GM12801 (cell line): Measurements from ENCODE around the gene CCDC137.

ENCODE experiments used
- TF ChIP-seq, protein P1 (sequence below): IDR thresholded peaks from one replicate; pipeline ENCODE4 v1.5.1; 2011; ENCODE audit warnings: control low read depth; ENCODE audit not compliant: insufficient read length; ENCODE audit errors: extremely low read depth

Gene CCDC137, protein sequence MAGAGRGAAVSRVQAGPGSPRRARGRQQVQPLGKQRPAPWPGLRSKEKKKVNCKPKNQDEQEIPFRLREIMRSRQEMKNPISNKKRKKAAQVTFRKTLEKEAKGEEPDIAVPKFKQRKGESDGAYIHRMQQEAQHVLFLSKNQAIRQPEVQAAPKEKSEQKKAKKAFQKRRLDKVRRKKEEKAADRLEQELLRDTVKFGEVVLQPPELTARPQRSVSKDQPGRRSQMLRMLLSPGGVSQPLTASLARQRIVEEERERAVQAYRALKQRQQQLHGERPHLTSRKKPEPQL

DNA sequence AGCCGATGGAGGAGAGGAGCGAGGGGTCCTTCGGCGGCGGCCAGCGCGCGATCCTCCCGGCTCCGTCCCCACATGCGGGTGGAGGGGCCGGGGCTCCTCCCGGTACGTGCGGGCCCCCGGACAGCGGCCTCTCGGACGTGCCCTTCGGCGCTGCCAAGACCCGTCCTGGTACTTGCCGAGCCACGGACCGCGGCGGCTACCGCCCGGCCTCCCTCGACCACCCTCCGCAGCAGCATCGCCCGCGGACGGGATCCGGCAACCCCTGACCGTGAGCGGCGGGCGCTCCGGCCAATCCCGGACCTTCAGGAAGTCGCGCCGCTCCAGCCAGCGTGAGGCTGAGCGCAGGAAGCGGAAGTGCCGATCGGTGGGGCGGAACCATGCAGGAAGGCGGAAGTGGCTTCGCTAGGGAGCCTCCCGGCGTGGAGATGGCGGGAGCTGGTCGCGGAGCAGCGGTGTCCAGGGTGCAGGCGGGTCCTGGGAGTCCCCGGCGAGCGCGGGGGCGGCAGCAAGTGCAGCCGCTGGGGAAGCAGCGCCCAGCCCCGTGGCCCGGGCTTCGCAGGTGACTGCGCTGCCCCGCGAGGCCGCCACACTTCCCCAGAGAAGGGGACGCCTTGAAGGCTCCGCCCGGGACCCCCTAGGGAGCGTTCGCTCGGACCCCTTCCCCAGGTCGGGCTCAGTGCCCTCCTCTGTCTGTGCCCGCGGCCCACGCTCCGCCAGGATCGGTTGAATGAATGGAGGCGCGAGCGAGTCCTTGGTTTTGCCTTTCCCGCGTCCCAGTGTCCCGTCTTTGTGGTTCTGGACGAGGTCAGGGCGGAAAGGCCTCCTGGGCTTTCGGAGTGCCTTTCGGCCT, at the start of gene CCDC137, which contains the start of gene OXLD1:
CCDC137 (plus strand) TSS at position 396 of the 850 bp plus-strand sequence; CDS start at position 426, 30 bp downstream.
OXLD1 (minus strand) TSS at position 264 of the 850 bp plus-strand sequence; CDS start at position 236, 28 bp downstream.
- TF ChIP-seq, protein P1, sequence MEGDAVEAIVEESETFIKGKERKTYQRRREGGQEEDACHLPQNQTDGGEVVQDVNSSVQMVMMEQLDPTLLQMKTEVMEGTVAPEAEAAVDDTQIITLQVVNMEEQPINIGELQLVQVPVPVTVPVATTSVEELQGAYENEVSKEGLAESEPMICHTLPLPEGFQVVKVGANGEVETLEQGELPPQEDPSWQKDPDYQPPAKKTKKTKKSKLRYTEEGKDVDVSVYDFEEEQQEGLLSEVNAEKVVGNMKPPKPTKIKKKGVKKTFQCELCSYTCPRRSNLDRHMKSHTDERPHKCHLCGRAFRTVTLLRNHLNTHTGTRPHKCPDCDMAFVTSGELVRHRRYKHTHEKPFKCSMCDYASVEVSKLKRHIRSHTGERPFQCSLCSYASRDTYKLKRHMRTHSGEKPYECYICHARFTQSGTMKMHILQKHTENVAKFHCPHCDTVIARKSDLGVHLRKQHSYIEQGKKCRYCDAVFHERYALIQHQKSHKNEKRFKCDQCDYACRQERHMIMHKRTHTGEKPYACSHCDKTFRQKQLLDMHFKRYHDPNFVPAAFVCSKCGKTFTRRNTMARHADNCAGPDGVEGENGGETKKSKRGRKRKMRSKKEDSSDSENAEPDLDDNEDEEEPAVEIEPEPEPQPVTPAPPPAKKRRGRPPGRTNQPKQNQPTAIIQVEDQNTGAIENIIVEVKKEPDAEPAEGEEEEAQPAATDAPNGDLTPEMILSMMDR, result no peak

DNA sequence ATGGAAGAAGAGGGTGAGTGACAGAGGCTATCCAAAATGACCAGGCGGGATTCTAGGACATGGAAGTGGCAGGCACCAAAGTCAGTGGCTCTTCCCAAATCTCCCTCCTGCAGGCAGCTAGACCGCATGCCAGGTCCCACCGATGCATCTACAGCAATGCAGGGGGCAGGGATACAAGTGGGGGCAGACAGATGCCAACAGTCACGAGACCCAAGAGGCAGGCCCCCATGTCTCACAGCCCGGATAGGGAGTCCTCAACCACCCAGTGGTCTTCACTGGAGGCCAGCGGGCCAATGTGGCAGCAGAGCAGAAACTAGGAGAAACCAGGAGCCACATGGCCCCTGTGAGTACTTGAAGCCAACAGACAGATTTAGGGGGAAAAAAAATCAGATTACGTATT, 49.7 kb upstream of the CCDC137 start:
- TF ChIP-seq, protein P1, result no peak

DNA sequence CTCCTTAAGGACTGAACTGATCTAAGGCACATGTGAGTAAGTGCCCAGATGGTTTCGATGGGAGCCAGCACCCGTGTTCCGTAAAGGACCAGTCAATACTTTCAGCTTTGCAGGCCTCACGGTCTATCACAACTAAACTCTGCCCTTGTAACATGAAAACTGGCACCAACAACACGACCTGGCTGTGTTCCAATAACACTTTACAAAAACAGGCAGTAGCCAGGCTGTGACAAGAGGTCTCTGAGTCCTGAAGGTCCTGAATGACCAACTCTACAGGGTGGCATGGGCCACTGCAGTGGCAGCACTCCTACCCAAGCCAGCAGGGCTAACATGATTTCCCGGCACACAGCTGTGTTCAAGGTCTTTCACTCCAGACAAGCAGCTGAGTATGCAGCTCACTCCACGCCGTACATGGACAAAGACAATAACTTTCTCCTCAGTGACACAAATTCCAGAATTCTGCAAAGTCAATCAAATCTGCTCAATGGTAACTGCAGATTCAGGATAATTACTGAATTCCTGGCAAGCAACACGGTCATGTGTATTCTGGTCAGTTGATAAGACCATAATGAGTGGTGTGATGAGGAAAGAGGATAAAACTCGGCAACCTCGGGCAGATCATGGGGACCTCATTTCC, 44.9 kb upstream of the CCDC137 start:
- TF ChIP-seq, protein P1, result no peak

DNA sequence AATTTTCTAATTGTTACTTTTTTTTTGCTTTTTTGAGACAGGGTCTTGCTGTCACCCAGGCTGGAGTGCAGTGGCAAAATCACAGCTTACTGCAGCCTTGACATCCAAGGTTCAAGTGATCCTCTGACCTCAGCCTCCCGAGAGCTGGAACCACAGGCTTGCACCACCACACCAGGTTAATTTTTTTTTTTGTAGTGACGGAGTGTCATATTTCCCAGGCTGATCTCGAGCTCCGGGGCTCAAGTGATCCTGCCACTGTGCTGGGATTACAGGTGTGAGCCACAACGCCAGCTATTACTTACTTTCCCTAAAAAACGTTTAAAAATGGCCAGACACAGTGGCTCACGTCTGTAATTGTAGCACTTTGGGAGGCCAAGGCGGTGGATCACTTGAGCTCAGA, 36.3 kb upstream of the CCDC137 start:
- TF ChIP-seq, protein P1, result no peak

DNA sequence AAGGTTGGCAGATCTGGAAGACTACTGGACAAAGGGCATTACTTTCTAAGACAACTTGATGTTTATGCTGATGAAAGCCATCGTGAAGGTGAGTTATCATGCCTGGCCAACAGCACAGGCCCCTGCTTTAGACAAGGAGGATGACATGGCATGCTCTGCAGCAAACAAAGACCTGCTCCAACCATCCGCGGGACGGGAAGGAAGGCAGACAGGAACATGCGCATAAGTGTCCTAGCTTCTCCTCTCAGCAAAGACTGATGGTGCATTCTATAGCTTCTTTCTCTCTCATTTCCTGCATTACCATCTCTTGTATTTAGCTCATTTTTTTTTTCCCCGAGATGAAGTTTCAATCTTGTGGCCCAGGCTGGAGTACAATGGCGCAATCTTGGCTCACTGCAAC, 35.1 kb upstream of the CCDC137 start:
- TF ChIP-seq, protein P1, result no peak

DNA sequence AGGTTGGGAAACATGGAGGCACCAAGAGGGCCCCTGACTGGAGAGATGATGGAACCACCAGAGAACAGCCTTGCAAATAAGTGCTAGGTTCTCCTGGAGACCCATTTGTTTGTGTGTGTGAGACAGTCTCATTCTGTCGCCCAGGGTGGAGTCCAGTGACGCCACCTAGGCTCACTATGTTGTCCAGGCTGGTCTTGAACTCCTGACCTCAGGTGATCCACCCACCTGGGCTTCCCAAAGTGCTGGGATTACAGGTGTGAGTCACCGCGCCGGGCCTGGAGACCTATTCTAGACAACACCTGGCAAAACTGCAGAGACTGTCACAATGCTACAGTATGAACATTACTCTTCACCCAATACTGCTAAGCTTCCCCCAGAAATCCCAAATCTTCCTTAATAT, 31.1 kb upstream of the CCDC137 start:
- TF ChIP-seq, protein P1, result no peak

DNA sequence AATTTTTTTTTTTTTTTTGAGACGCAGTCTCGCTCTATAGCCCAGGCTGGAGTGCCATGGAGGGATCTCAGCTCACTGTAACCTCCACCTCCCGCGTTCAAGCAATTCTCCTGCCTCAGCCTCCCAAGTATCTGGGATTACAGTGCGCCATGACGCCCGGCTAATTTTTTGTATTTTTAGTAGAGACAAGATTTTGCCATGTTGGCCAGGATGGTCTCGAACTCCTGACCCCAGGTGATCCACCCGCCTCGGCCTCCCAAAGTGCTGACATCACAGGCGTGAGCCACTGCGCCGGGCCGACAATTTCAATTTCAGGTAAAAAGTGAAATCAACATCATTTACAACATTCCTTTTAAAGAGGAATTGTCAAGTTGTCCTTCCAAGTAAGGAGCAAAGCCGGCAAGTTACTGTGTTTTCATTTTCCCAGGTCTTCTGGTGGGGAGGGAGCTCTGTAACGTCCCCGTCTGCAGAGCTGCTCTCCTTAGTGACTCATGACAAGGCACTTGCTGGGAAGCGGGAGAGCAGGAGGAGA, 30.5 kb upstream of the CCDC137 start:
- TF ChIP-seq, protein P1, result no peak
